CD4-positive, alpha-beta T cell treated with Interleukin-1 beta for 1 hour (primary cell): ENCODE measurements around the gene GIMAP1.
A peak's percentile ranks its signal among the peaks of the same experiment; 100 is the strongest.
"Not testable (repeated sequence)": the region's sequence is repeated elsewhere in the genome, so short reads cannot be mapped to it uniquely, and the experiment has no call there.

Experiments used
- DNase-seq, 2 donors: peaks; one replicate each; pipeline ENCODE4 v3.0.0-alpha.2; 2020 to 2022

Gene GIMAP1

DNA sequence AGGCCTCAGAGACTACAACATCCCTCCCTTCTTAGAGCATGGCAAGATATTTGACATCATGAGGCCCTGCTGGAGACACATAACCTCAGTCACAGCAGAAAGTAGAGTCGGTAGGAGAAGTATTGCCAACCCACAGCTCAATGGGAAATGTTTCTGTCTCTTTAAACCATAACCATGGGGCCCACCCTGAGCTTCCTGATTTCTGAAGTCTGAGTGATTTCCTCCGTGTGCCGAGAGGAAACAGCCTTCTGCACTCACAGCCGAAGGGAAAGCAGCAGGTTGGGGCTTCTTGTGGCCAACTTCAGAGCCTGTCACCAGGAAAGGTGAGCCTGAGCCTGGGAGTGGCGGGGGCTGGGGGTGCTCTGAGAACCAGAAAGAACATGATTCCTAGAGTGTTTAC is at the start of gene GIMAP1:
Gene GIMAP1 (plus strand): TSS at position 246 of the 400 bp plus-strand sequence. CDS start 2,435 bp downstream, outside the sequence.
- peak; percentile 56 to 67 for DNase-seq

GRCh38 chr7:150668472-150668911 is 47.9 kb upstream of the GIMAP1 start:
- peak; percentile 60 to 81 for DNase-seq

DNA sequence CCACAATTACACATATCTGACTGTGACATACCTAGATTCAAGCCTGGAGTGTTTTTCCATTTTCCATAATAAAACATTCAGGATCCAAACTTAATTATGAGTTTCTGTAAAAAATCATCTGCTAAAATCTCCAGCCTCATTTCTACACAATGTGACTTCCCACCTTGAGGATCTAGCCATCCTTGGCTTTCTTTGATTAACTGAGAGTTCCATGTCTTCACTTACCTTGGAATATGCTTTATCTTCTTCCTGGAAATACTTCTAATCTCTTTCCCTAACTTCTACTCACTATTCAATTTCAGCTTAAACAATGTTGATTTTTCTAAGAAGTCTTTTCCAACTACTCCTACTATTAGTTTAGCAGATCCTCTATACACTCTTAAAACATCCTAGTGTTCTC is 47.4 kb upstream of the GIMAP1 start:
- DNase-seq: no peak

DNA sequence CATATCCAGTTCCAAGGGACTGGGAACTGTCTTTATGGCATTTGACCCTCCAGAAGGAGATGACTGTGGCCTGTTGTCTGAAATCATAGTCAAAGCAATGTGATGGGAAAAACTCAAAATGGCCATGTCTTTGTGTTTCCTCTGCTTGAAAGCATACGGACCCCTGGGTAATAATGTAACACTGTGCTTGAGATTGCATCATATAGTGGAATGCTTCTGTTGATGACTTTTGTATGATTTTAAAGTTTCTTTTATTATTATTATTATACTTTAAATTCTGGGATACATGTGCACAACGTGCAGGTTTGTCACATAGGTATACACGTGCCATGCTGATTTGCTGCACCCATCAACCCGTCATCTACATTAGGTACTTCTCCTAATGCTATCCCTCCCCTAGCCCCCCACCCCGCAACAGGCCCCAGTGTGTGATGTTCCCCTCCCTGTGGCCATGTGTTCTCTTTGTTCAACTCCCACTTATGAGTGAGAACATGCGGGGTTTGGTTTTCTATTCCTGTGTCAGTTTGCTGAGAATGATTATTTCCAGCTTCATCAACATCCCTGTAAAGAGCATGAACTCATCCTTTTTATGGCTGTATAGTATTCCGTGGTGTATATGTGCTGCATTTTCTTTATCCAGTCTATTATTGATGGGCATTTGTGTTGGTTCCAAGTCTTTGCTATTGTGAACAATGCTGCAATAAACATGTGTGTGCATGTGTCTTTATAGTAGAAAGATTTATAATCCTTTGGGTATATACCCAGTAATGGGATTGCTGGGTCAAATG is 44.4 kb upstream of the GIMAP1 start:
- DNase-seq: not testable (repeated sequence)

GRCh38 chr7:150675714-150676113 is 40.7 kb upstream of the GIMAP1 start:
- DNase-seq: no peak

GRCh38 chr7:150676276-150676675 is 40.1 kb upstream of the GIMAP1 start:
- DNase-seq: not testable (repeated sequence)

DNA sequence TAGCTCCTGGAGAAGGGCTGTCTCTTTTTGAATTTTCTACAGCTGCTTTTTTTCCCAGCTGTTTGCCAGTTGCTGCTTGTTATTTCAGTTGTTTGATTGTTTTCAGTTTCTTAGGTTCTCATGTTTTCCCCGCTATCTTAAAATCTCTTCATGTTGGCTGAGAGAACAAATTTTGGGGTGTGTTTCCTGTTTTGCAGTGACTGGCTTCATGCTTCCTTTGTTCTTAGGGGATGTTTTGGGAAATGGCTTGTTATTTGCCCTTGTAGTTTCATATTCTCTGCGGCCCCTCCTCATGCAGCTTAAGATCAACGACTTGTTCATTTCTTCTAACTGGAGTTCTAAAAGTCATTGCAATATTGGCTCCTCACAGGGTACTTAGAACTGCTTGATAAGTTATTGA is 39.6 kb upstream of the GIMAP1 start:
- peak; percentile 47 to 72 for DNase-seq

DNA sequence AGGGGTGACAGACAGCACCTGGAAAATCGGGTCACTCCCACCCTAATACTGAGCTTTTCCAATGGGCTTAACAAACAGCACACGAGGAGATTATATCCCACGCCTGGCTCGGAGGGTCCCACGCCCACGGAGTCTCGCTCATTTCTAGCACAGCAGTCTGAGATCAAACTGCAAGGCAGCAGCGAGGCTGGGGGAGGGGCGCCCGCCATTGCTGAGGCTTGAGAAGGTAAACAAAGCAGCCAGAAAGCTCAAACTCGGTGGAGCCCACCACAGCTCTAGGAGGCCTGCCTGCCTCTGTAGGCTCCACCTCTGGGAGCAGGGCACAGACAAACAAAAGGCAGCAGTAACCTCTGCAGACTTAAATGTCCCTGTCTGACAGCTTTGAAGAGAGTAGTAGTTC is 37.8 kb upstream of the GIMAP1 start:
- DNase-seq: not testable (repeated sequence)

GRCh38 chr7:150680364-150680763 is 36.0 kb upstream of the GIMAP1 start:
- not testable (repeated sequence) for DNase-seq

- DNase-seq: peak; percentile 25 to 66
Measured at GRCh38 chr7:150685219-150686029, 31.0 kb upstream of the GIMAP1 start, which contains the start of gene GIMAP2. TSS of gene GIMAP2 (plus strand) at chr7:150685706. CDS start at chr7:150687060, 1,354 bp downstream.

DNA sequence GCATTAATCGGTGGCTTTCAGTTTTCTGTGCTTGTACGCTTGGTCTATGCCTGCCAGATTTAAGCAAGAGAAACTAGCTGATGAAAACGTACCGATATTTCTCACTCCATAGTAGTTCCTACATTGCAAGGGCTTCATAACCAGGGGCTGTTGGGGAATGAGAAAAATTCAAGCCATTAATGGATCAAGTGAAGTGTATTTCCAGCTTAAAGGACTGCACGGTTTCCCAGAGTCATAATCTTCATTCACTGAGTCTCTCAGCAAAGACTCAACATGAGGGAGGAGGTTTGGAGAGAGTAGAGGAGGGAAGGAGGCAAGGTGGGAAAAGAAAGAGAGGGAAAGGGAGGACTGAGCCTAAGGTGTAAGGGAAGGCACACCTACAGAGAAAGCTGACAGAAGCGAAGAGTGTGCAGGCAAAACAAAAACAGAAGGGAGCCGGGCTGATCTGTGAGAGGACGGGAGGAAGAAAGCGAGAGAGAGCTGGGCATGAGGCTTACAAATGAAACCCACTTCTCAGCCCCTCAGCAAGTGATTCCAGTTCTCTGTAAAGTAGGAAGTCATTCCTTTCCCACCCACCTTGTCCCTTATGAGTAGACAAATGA is 30.3 kb upstream of the GIMAP1 start:
- no peak for DNase-seq

DNA sequence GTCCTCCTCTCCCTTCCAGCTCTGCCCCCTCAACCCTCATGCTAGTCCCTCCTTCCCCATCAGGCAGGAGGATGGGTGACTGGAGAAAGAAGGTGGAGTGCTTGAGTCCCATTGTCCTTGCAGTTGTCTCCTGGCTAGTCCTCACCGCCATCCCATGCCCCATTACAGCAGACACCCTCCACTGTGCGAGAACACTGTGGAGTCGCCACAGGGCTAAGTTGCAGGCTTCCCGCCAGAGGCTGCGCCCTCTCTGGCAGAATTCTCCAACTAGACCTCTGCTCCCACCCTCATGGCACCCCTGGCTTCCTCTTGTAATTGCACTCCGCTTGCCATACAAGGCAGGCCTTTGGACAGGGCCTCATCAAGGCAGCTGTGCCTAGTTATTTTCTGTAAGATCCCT is 27.8 kb upstream of the GIMAP1 start:
- DNase-seq: no peak

- DNase-seq: no peak
Measured at GRCh38 chr7:150695654-150696053, 20.8 kb upstream of the GIMAP1 start.

- DNase-seq: no peak
Measured at GRCh38 chr7:150703209-150703608, 13.2 kb upstream of the GIMAP1 start.

DNA sequence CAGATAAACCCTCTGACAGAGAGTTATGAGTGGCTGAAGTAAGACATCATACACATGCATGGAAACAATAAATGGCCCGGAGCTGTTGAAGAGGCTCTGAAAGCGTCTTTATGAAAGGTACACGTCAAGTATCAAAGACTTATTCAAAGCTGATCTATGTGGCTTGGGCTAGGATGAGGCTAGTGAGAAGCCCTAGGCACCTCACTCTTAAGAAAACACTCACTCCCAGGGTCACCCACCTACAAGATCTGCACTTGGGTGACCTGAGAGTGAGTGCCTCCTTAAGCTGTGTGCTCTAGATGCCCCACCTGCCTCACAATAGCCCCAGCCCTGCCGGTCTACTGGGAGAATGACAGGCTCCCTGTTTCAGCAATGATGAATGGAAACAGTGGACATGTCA is 1.1 kb upstream of the GIMAP1 start:
- no peak for DNase-seq

DNA sequence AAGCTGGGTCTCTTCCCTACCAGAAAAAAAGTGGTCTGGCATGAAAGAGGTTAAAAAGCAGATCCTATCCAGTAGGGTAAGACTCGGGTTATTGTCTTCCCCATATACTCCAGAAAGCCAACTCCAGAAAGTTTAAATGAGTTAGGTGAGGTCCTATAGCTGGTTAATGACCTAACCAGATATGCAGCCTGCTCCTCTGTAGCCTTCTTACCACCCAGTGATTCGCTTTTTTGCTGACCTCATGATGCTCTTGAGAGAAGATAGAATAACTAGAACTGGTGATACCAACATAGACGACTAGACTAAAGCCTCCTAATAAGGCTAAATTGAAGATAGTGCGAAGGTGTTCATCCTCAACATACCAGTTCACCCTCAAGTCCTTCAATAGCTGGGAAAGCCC is 675 bp upstream of the GIMAP1 start:
- no peak for DNase-seq

- no peak for DNase-seq
Measured at GRCh38 chr7:150716939-150717338, 526 bp downstream of the GIMAP1 start.

DNA sequence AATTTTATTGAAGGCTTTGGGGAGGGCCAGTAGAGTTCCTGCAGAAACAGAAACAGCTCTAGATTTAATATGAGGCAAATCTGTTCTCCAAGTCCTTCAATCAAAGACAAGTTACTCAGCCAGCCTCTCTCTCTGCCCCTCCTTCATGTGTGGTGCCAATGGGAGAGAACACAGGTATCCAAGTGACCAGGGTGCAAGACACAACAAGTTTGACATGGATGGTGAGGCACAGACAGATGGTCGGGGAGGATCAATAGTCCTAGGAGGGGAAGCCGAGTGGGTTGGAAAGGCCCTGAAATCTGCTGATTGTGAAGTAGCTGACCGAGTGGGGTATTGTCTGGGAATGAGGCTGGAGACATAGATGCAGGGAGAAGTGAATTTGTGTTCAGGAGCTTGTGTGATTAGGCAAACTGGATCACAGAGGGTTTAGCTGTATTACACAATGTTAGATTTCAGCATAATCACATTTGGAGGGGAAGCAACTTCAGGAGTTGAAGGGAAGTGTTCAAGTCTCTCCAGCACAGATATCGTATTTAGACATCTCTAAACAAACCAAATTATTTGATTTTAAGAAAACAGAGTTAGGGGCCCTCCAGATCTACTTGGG is 1.5 kb downstream of the GIMAP1 start:
- no peak for DNase-seq

GRCh38 chr7:150719436-150719835 is 3.0 kb downstream of the GIMAP1 start:
- DNase-seq: no peak

GRCh38 chr7:150719960-150720891 is 3.8 kb downstream of the GIMAP1 start:
- DNase-seq: no peak

DNA sequence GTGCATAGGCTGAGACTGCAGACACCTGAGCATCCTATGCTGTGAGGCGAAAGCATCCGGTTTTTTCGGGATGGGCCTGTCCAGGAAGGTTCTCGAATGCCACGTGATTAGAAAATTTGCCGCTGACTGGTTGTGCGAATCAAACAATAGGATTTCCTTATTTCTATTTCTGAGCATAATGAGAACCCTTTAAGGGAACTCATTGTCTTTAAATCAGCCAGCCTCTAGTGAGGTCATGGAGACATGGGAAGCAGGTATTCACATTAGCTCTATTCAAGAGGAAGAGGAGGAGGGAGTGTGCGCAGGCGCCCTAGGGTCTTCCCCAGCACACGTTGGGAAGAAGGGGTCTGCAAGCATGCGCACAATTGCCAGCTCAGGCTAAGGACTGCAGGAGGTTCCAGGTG is 5.6 kb downstream of the GIMAP1 start:
- no peak for DNase-seq

- no peak for DNase-seq
Measured at GRCh38 chr7:150722431-150722931, 6.1 kb downstream of the GIMAP1 start.
